ENCODE results near the gene FSIP1.

FSIP1 gene

DNA sequence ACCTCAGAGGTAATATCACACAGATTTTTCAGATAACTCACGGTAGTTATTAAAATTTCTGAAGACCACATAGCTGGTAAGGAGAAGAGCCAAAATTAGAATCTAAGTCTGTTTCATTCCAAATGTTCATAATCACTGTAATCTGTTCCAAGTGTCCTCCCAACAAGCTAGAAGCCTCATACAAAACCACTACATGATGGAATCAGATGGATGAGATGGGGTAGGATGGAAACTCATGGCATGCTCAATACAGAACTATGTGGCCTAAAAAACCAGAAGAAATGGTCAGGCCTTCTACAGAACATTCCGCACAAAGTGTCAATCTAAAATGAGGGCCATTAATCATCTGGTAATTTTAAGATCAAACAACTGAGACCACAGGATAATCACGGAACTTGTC is 110.0 kb downstream of the FSIP1 start:
- no peak for DNase-seq

- no peak for DNase-seq
These were observed 110.5 kb downstream of the FSIP1 start for GRCh38 chr15:39672184-39672583.

- no peak for DNase-seq
These were observed 112.0 kb downstream of the FSIP1 start for GRCh38 chr15:39670687-39671086.

DNA sequence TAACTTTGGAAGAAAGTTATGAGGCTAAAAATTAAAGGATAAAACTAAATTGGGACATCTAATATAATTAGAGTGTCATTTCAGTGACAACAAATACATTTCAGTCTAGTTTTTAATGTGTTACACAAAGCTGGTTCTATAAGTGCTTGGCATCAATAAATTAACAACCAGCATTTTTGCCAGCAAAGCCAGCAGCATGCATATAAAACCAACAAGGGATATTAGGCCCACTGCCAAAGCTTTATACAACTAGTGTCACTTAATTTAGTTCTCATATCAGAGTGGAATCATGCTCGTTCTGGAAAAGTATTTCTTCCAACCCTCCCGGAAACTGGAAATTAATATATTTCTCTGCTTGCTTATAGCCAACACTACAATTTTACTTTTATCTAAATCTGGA is 113.0 kb downstream of the FSIP1 start:
- DNase-seq: no peak

DNA sequence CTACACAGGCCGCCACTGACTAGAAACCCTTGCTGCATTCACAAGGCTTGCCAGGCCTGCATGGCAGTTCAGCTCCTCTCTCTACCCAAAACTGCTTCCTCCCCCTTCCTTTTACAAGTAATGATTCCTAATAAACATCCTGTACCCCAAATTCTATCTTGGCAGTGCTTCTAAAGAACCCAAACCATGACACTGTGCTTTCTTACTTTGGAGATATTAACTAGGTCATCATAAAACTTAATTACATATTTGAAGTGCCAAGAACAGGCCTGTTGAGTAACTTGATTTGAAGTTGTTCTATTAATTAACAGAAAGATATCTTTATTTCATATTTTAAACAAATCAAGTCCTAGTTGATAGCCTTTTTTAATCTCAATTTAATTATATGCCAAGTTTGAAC is 113.4 kb downstream of the FSIP1 start:
- no peak for DNase-seq

- no peak for DNase-seq
These were observed 114.2 kb downstream of the FSIP1 start for GRCh38 chr15:39668457-39668856.

DNA sequence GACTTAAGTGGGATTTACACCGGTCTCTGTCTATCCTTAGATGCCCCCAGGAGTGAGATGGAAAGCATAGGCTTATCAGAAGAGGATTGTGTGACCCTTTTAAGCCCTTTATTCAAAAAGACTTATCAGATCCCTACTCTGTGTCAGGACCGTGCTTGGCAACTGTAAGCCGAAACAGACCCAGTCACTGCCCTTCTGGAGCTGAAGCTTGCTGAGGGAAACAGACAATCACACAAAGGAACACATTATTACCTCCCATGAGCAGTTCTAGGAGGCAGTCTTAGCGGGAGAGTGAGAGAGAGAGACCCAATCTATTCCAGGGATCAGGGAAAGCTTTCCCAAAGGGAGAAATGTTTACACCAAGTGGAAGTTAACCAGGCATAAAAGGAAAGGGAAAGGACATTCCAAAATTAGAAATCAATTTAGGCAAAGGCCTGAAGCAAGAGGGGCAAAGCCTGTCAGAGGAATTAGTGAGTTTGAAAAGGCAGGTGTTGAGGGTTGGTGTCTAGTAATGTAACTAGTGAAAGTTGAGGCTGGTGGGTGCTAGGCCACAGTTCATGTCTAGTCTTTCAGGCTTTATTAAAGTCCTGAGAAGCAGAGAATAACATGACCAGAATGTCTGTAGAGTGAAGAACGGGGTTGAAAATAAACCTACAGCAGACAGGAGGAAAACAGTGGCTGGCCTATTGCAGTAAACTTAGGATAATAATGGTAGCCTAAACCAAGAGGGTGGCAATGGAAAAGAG is 115.1 kb downstream of the FSIP1 start:
- no peak for DNase-seq

DNA sequence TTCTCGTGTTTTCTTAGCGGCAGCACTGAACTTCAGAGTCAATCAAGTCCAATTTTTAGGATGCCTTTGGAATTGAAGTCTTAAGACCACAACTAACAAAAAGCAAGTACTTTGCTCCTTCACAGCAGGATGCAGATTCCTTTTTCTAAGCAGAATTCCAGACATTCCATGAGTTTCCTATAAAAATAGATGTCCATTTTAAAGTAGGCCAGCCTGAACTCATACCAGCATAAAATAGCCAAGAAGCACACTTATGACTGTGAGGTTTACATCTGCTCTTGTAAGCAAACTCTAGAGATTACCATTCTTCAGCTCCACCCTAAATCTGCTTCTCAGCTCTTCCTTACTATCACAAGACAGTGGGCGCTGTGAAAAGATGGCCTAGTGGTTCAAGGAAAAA is 116.0 kb downstream of the FSIP1 start:
- no peak for DNase-seq

GRCh38 chr15:39665629-39666250 is 116.9 kb downstream of the FSIP1 start:
- no peak for DNase-seq

DNA sequence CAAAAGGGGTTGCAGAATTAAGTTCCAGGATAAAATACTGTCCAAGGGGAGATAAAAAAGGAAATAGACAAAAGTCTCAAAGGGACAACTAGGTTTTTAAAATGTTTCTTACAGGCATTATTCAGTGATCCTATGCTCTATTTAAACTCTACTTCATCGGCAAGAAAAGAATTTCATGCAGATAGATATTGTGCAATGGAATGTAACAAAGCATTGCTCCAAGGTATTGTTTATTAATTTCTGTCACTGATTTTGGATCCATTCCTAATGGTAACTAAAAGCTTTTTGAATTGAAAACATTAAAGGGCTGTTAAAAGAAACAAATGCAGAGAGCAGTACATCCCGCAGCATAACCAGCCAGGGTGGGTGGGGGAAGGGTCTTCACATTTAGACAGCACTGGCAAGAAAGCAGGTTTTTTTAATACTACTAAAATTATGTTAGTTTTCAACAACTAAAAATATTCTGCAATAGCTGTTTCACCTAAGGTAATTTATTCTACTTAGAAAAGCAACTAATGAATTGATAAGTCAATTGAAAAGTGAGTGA is 118.9 kb downstream of the FSIP1 start:
- DNase-seq: no peak

- DNase-seq: no peak
These were observed 120.9 kb downstream of the FSIP1 start for GRCh38 chr15:39661776-39662175.

- DNase-seq: no peak
These were observed 123.9 kb downstream of the FSIP1 start for GRCh38 chr15:39658740-39659139.

GRCh38 chr15:39657668-39658067 is 125.0 kb downstream of the FSIP1 start:
- DNase-seq: no peak

DNA sequence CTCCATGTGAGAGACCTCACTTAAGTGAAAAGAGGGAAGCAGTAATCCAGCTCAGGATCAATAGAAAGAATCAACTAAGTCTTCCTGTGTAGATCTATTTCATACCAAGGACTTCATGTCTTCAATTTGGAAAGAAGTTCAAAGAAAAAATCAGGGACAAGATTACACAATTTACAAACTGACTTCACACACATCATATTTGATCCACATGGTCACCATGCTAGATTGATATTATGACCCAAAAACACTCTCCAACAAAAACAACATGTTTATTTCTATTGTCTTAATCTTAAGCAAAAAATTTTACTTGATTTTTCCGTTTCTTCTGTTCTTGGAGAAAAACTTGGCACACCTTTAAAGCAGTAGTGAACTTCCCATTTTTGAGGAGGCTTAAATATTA is 125.5 kb downstream of the FSIP1 start:
- no peak for DNase-seq

DNA sequence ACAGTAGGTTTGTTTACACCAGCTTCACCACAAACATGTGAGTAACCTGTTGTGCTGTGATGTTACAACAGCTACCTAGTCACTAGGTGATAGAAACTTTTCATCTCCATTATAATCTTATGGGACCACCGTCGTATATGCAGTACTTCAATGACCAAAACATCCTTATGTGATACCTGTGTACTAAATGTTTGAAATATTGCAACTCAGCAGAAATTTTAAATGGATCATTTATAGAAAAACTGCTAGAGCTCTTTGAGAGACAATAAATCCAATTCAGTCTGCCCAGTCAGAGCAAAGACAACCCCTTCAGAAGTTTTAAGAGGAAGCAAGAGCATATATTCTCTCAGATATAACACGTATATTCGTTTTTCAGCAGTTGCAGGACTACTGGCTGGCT is 128.3 kb downstream of the FSIP1 start:
- no peak for DNase-seq

GRCh38 chr15:39651881-39652280 is 130.8 kb downstream of the FSIP1 start:
- DNase-seq: no peak

- no peak for DNase-seq
These were observed 131.3 kb downstream of the FSIP1 start for GRCh38 chr15:39651295-39651694.

DNA sequence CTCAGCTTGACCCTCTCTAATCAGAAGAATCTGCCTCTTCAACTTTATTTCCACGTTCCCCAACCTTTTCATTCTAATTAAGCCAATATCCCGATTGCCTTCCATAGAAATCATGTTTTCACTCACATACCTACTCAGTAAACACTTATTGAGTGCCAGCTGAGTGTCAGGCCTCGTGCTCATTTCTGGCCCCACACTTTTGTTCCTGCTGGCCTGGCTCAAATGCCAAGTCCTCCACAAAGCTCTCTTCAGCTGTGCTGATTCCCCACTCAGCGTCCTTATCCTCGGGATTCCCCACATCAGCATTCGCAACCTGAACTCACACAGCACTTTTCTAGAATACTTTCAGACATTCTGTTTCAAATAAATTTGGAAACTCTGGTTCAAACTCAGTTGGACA is 132.9 kb downstream of the FSIP1 start:
- DNase-seq: no peak

GRCh38 chr15:39646425-39646824 is 136.2 kb downstream of the FSIP1 start:
- no peak for DNase-seq

- DNase-seq: no peak
These were observed 136.7 kb downstream of the FSIP1 start for GRCh38 chr15:39645976-39646257.

DNA sequence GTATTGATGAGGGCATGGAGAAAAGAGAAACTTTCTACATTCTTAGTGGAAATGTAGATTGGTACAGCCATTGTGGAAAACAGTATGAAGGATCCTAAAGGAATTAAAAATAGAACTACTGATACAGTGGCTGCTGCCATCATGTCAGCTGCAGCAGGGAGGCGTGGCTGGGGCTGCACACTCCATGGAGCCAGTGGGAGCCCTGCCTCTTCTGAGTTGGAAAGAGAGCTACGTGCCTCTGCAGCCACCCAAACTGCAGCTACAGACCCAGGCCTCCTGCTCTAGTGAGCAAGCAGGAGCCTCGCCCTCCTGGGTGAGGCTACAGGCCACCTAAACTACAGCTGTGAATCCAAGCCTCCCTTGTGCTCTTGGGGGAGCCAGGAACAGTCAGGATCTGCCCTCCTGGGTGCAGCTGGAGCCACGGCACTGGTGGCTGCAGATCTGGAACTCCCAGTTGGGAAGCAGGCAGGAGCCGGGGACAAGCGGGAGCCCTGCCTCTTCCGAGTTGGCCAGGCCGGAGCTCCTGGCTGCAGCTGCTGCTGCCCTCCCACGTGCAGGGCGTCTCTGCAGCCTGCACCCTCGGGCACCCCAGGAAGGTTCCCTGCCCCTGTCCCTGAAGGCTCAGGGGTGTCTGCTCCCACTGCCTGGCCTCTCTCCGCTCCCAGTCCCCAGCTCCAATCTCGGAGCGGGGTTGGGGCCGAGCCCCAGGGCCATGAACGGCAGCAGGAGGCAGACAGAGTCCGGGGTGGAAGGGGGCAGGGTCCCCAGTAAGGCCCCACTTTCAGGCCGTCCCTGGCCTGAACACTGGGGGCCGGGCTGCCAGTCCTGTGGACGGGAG is 137.3 kb downstream of the FSIP1 start:
- no peak for DNase-seq

- no peak for DNase-seq
These were observed 138.5 kb downstream of the FSIP1 start for GRCh38 chr15:39644136-39644535.

GRCh38 chr15:39643727-39644126 is 138.9 kb downstream of the FSIP1 start:
- DNase-seq: peak; percentile 56

Data from activated CD4-positive, alpha-beta T cell treated with anti-CD3 and anti-CD28 coated beads, Interleukin-2, Interleukin-6, amounts not matched to agents 100 ng/mL and 50 ng/mL, durations not matched to agents 16 hours and 8 hours (primary cell).